PC-9 (cell line): ENCODE data around the gene ALDH7A1.

Experiments
- CTCF ChIP-seq: fragments of 200-600 bp; sonication (generic); conservative IDR thresholded peaks from 2 replicates; pipeline ENCODE4 v1.6.1; 2017; ENCODE audit warnings: mixed run types, antibody characterized with exemption, mild to moderate bottlenecking, moderate library complexity
- EZH2 ChIP-seq: fragments of 200-600 bp; sonication (generic); IDR thresholded peaks from 2 replicates; pipeline ENCODE4 v1.8.0; 2017; ENCODE audit warnings: antibody characterized with exemption, low read depth

- no peak for TF ChIP-seq EZH2
- no peak for TF ChIP-seq CTCF
Measured at GRCh38 chr5:126515337-126515736, 79.7 kb downstream of the ALDH7A1 start.
